HG03378 (cell line): ENCODE measurements around the gene BNC2.
"Not testable (repeated sequence)": the region's sequence is repeated elsewhere in the genome, so short reads cannot be mapped to it uniquely, and the experiment has no call there.

Experiments used
- ATAC-seq: cut with Tn5 transposase; IDR thresholded peaks from one replicate; pipeline ENCODE4 v1.9.1; 2021; ENCODE audit warnings: mild to moderate bottlenecking, moderate library complexity; ENCODE audit not compliant: unreplicated experiment

The BNC2 gene

GRCh38 chr9:16461851-16462250 lies 408.6 kb downstream of the BNC2 start:
- no peak for ATAC-seq

- ATAC-seq = no peak
Observed at GRCh38 chr9:16461137-16461840, 409.2 kb downstream of the BNC2 start.

DNA sequence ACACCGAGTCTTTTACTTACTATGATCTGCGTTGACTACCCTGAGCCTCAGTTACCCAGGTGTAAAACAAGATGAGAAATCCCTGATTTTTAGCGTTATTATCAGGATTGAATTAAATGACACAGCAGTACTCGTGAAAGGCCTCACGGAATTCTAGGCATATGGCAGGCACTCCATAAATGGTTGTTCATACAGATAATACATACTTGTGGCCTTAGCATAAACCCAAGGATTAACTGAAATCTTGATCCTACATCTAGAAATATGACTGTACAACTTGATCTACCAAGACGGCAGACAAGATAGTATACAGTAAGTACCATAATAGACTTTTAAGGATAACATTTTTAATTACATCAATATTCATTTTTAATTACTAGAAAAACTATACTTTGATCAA lies 409.8 kb downstream of the BNC2 start:
- ATAC-seq = no peak

- ATAC-seq = no peak
Observed at GRCh38 chr9:16459421-16460148, 410.9 kb downstream of the BNC2 start.

DNA sequence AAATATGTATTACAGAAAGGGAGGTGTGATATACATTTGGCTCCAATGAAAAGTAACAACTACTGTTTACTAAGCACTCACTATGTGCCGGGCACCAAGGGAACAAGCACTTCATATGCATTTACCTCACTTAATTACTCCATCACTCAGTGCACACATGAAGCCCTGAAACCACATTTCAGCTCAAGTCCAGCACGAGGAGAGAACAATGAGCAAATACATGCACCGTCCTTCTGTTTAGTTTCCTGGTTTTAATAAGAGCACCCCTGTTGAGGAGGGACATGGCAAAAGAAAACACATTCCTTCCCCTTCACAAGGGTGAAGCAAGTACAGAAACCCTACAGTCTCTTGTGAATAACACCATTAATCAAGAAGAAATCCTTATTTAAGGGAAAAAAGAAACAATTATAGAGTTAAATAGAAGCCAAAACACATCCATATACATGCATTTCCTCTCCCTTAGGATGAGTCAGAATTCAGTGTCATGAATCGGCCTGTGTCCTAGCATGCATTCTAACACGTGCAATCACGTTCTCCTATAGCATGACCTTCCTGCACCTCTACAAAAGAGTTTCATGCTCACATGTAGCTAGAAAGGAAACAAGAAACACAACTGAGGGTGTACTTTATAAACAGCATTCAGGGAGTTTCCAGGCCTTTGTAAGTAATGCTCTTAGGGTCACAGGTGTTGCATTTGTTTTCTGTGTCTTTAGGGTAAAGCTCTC lies 411.6 kb downstream of the BNC2 start:
- ATAC-seq = no peak

GRCh38 chr9:16455842-16456241 lies 414.6 kb downstream of the BNC2 start:
- no peak for ATAC-seq

DNA sequence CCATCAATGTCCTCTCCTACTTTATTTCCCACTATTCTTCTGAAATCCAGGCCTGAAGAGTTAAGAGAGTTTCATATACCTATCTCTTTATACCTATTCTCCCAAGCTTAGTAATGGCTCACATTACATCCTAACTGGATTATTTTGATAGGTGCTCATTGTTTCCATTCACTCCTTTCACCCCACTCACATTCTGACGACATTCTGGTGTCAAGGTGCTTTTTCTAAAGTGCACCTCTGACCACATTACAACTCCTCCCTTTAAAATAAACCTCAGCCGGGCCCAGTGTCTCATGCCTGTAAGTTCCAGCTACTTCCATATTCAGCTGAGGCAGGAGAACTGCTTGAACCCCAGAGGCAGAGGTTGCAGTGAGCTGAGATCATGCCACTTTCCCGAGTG lies 417.1 kb downstream of the BNC2 start:
- no peak for ATAC-seq

- ATAC-seq = no peak
Observed at GRCh38 chr9:16450578-16450977, 419.9 kb downstream of the BNC2 start.

DNA sequence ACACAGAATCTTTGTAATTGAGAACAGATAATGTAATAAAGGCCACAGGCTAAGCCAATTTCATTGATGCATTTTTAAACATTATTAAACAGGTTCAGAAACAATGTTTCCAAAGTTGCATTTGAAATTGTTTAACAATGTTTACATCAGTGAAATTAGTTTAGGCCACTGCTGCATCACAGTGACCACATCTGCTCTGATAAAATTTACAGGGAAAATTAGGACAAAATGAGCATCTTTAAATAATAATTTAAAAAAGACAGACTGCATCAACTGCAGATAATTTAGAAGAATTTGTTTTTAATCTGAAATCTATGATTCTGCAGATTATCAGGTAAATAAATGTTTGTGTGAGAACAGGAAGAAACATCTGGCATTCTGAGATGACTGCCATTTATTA lies 420.4 kb downstream of the BNC2 start:
- no peak for ATAC-seq

- ATAC-seq = no peak
Observed at GRCh38 chr9:16449076-16449730, 421.3 kb downstream of the BNC2 start.

- ATAC-seq = no peak
Observed at GRCh38 chr9:16447946-16448345, 422.5 kb downstream of the BNC2 start.

GRCh38 chr9:16446636-16447035 lies 423.8 kb downstream of the BNC2 start:
- no peak for ATAC-seq

GRCh38 chr9:16445141-16445920 lies 425.1 kb downstream of the BNC2 start:
- ATAC-seq = no peak

- no peak for ATAC-seq
Observed at GRCh38 chr9:16442622-16443021, 427.8 kb downstream of the BNC2 start.

DNA sequence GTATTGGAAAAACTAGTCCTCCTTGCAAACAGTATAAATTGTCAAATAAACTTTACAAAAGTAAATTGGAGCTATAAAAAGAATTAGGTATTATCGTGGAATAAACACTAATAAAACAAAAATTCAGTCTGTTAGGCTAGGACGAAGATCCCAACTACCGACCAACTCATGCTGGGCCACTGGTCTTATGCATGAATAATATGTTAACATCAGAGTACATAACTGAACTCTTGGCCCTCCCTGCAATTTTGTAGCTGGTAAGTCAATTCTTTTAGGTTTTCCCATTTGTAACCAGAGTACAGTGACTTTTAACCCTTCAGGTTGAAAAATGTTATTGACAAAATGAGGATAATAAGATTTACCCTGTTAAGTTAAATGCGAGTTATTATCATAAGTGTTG lies 428.7 kb downstream of the BNC2 start:
- no peak for ATAC-seq

DNA sequence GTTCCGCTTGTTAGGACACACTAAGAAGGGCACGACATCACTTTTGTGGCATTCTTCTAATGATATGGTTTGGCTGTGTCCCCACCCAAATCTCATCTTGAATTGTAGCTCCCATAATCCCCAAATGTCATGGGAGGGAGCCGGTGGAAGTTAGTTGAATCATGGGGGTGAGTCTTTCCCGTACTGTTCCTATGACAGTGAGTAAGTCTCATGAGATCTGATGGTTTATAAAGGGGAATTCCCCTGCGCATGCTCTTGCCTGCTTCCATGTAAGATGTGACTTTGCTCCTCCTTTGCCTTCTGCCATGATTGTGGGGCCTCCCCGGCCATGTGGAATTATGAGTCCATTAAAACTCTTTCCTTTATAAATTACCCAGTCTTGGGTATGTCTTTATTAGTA lies 431.6 kb downstream of the BNC2 start:
- ATAC-seq = not testable (repeated sequence)

- no peak for ATAC-seq
Observed at GRCh38 chr9:16436545-16436944, 433.9 kb downstream of the BNC2 start.

DNA sequence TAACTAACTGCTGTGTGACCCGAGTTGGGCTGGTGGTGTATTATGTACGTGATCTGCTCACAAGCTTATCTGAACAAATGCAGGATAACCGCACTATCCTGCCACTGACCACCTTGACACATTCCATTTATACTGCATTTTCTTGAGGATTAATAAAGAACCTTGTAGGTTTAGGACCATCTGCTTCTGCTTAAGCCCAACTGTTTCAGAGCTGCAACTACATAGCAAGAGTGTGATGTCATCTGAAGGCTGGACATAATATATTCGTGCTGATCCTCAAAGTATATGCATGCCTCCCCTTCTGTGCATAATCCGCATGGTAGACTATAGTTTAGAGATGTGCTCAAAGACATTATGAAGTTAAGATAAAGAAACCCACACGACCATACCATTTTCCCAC lies 435.9 kb downstream of the BNC2 start:
- no peak for ATAC-seq

DNA sequence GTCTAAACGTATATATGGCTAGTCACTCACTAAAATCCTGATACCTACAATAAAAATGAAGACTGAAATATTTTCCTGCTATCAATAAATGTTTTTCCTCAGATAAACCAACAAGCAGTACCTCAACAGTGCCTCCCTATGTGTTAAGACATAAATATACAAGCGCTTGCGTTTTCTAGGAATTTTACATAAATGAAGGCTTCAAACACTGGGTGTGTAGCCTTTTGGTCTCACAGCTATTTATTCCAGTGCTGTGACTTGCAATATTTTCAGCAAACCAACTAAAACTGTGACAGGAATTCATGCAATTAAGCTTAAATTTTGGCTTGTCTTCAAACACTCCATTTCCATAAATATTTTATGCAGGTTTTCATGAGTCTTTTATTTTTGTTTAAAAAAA lies 437.0 kb downstream of the BNC2 start:
- ATAC-seq = no peak

- ATAC-seq = no peak
Observed at GRCh38 chr9:16431666-16432392, 438.6 kb downstream of the BNC2 start.
